GM18499 (cell line): ENCODE measurements around the gene RRAD.
"Not testable (repeated sequence)": the region's sequence is repeated elsewhere in the genome, so short reads cannot be mapped to it uniquely, and the experiment has no call there.

Source experiments
- ATAC-seq: cut with Tn5 transposase; IDR thresholded peaks from one replicate; pipeline ENCODE4 v1.9.1; 2021; ENCODE audit warnings: moderate number of reproducible peaks; ENCODE audit not compliant: insufficient read depth, unreplicated experiment

The RRAD gene

GRCh38 chr16:66904428-66904845 lies 20.9 kb downstream of the RRAD start:
- no peak for ATAC-seq

- no peak for ATAC-seq
These were observed 21.5 kb downstream of the RRAD start for GRCh38 chr16:66903544-66904427.

- ATAC-seq = no peak
These were observed 22.4 kb downstream of the RRAD start for GRCh38 chr16:66902648-66903543.

GRCh38 chr16:66901626-66902025 lies 23.7 kb downstream of the RRAD start:
- ATAC-seq = no peak

GRCh38 chr16:66900721-66901441 lies 24.5 kb downstream of the RRAD start:
- ATAC-seq = no peak

- ATAC-seq = no peak
These were observed 25.2 kb downstream of the RRAD start for GRCh38 chr16:66899945-66900710.

GRCh38 chr16:66899310-66899944 lies 25.9 kb downstream of the RRAD start:
- no peak for ATAC-seq

- ATAC-seq = no peak
These were observed 26.4 kb downstream of the RRAD start for GRCh38 chr16:66898933-66899309.

GRCh38 chr16:66898207-66898606 lies 27.1 kb downstream of the RRAD start:
- no peak for ATAC-seq

- not testable (repeated sequence) for ATAC-seq
These were observed 28.7 kb downstream of the RRAD start for GRCh38 chr16:66896682-66897081.

GRCh38 chr16:66895999-66896398 lies 29.3 kb downstream of the RRAD start:
- ATAC-seq = no peak

GRCh38 chr16:66895689-66895979 lies 29.7 kb downstream of the RRAD start:
- no peak for ATAC-seq

- no peak for ATAC-seq
These were observed 30.2 kb downstream of the RRAD start for GRCh38 chr16:66894948-66895688.

- no peak for ATAC-seq
These were observed 31.3 kb downstream of the RRAD start for GRCh38 chr16:66894055-66894454.

GRCh38 chr16:66891797-66892196 lies 33.5 kb downstream of the RRAD start:
- no peak for ATAC-seq

- no peak for ATAC-seq
These were observed 34.0 kb downstream of the RRAD start for GRCh38 chr16:66891360-66891759.

- no peak for ATAC-seq
These were observed 34.5 kb downstream of the RRAD start for GRCh38 chr16:66890799-66891198.

- no peak for ATAC-seq
These were observed 35.7 kb downstream of the RRAD start for GRCh38 chr16:66889622-66890021.
